Measurements from ENCODE around the gene JUND. TPM values are rescaled to one million over a fixed set of nuclear protein-coding genes. Genes with fewer than 3 reads are reported as not detected.

The JUND gene
- total RNA-seq, 2 donors from 2014 or later = 250 to 607 TPM

DNA sequence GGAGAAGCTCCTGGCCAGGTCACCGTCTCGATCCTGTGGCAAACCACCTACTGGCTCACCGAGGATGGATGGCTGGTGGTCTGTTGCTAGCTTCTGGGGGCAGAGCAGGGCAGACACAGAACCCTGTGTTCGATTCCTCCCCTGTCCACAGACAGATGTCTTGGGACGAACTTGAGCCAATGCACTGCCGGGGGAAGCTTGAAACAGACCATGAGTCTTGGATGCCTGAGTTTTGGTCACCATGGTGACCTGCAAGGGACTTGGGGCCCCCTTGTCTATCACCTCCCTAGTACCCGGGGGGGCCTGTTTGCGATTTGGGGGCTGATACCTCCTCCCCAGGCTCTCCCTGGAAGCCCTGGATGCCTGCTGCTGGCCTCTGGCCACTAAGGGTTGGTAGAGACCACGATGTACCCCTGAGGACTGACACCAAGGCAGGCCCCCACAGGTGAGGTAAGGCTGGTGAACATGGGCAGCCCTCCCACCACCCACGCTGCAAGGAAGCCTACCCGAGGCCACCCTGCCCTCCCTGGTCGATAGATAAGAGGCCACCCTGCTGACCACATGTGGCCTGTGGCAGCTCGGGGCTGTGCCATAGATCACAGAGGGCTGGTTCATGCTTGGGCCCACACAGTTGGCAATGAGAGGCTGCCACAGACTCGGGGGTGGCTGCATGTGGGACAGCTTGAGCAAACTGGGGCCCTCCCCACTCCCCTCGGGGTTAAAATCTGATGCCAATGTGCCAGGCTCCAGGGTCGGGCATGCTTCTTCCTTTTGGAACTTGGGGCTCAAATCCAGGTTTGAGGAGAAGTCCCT lies 17.9 kb downstream of the JUND start:
- ATAC-seq = no peak
- H3K9me3 ChIP-seq = no peaks in the 10 kb centered on the region
- peaks cover 12 to 20% of the 10 kb centered on the region in 2 donors for H3K36me3 ChIP-seq (replicated peaks in 1 of 2; ENCODE audit: insufficient read depth in 1 of 2, low read depth in 2 of 2)
- no peak for TF ChIP-seq POLR2A (IDR thresholded peaks at IDR 0.05)
- TF ChIP-seq, protein P1, sequence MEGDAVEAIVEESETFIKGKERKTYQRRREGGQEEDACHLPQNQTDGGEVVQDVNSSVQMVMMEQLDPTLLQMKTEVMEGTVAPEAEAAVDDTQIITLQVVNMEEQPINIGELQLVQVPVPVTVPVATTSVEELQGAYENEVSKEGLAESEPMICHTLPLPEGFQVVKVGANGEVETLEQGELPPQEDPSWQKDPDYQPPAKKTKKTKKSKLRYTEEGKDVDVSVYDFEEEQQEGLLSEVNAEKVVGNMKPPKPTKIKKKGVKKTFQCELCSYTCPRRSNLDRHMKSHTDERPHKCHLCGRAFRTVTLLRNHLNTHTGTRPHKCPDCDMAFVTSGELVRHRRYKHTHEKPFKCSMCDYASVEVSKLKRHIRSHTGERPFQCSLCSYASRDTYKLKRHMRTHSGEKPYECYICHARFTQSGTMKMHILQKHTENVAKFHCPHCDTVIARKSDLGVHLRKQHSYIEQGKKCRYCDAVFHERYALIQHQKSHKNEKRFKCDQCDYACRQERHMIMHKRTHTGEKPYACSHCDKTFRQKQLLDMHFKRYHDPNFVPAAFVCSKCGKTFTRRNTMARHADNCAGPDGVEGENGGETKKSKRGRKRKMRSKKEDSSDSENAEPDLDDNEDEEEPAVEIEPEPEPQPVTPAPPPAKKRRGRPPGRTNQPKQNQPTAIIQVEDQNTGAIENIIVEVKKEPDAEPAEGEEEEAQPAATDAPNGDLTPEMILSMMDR (IDR thresholded peaks at IDR 0.05) = no peak
- intact Hi-C loops (cut with DNase I) = no loop called here
- no peaks in the 10 kb centered on the region for H3K27me3 ChIP-seq
- WGBS, 2 donors = 84 to 91% methylated on average over 7 to 16 of the region's 16 CpGs
- H3K27ac ChIP-seq = no peak overlapping the region
- DNase-seq = no peak
- H3K4me1 ChIP-seq = no peaks in the 10 kb centered on the region
- no peak overlapping the region for H3K4me3 ChIP-seq

DNA sequence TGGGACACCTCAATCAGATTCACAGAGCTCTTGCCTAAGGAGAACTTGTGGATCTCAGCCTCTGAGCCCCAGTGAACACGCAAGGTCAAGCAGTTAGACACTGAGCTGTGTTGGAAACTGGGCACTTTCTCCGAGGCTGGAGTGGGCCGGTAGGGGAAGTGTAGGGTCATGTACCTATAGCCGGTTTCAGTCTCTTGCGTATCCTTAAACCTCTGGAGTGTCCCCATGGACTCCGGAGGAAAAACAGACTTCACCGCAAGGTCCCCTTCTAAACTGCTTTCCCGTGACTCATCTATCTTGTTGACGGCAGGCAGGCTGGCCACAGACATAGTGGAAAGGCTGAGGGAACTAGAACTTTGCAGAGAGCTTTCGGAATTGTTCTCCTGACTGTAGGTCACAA lies 18.5 kb downstream of the JUND start:
- DNase-seq (no peak), ATAC-seq (no peak)
- H3K9me3 ChIP-seq = no peaks in the 10 kb centered on the region
- TF ChIP-seq, protein P1 (IDR thresholded peaks at IDR 0.05) = no peak
- no peak for TF ChIP-seq POLR2A (IDR thresholded peaks at IDR 0.05)
- H3K4me1 ChIP-seq = no peaks in the 10 kb centered on the region
- H3K36me3 ChIP-seq (replicated peaks in 1 of 2; ENCODE audit: insufficient read depth in 1 of 2, low read depth in 2 of 2) = peaks cover 12 to 20% of the 10 kb centered on the region in 2 donors
- H3K4me3 ChIP-seq = no peak overlapping the region
- intact Hi-C loops (cut with DNase I) = no loop called here
- no peaks in the 10 kb centered on the region for H3K27me3 ChIP-seq
- WGBS, 2 donors = 85 to 94% methylated on average over 3 to 10 of the region's 10 CpGs
- H3K27ac ChIP-seq = no peak overlapping the region

DNA sequence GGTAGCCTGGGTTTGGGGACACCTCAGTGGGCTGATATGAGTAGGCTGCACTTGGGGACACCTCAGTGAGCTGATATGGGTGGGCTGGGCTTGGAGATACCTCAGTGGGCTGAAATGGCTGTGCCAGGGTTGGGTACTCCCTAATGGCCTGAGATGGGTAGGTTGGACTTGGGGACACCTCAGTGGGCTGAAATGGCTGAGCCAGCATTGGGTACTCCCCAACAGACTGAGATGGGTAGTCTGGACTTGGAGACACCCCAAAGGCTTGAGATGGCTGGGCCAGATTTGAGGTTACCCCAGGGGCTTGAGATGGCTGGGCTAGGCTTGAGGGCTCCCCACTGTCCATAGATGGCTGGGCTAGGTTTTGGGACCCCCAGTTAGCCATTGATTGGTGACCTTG lies 19.3 kb downstream of the JUND start:
- no peak overlapping the region for H3K27ac ChIP-seq
- TF ChIP-seq POLR2A (IDR thresholded peaks at IDR 0.05) = no peak
- TF ChIP-seq, protein P1 (IDR thresholded peaks at IDR 0.05) = no peak
- peaks cover 9 to 20% of the 10 kb centered on the region in 2 donors for H3K36me3 ChIP-seq (replicated peaks in 1 of 2; ENCODE audit: insufficient read depth in 1 of 2, low read depth in 2 of 2)
- no peaks in the 10 kb centered on the region for H3K4me1 ChIP-seq
- no peaks in the 10 kb centered on the region for H3K27me3 ChIP-seq
- H3K4me3 ChIP-seq = no peak overlapping the region
- no peak for ATAC-seq
- DNase-seq = no peak
- intact Hi-C loops (cut with DNase I) = no loop called here
- no peaks in the 10 kb centered on the region for H3K9me3 ChIP-seq

DNA sequence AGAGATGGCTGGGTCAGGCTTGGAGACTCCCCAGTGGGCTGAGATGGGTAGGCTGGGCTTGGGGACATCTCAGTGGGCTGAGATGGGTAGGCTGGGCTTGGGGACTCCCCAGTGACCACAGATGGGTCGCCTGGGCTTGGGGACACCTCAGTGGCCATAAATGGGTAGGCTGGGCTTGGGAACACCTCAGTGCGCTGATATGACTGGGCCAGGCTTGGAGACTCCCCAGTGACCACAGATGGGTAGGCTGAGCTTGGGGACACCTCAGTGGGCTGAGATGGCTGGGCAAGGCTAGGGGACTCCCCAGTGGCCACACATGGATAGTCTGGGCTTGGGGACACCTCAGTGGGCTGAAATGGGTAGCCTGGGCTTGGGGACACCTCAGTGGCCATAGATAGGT lies 19.9 kb downstream of the JUND start:
- no peak for TF ChIP-seq POLR2A (IDR thresholded peaks at IDR 0.05)
- TF ChIP-seq, protein P1 (IDR thresholded peaks at IDR 0.05) = no peak
- no peak for ATAC-seq
- Histone ChIP-seq H3K27ac (no peak overlapping the region), H3K4me3 (no peak overlapping the region), H3K27me3 (no peaks in the 10 kb centered on the region), H3K36me3 (replicated peaks in 1 of 2; ENCODE audit: insufficient read depth in 1 of 2, low read depth in 2 of 2) (peaks cover 3 to 14% of the 10 kb centered on the region in 2 donors), H3K4me1 (no peaks in the 10 kb centered on the region), H3K9me3 (no peaks in the 10 kb centered on the region)
- 96 to 100% methylated on average over 1 to 2 of the region's 2 CpGs for WGBS, 2 donors
- intact Hi-C loops (cut with DNase I) = no loop called here
- no peak for DNase-seq

DNA sequence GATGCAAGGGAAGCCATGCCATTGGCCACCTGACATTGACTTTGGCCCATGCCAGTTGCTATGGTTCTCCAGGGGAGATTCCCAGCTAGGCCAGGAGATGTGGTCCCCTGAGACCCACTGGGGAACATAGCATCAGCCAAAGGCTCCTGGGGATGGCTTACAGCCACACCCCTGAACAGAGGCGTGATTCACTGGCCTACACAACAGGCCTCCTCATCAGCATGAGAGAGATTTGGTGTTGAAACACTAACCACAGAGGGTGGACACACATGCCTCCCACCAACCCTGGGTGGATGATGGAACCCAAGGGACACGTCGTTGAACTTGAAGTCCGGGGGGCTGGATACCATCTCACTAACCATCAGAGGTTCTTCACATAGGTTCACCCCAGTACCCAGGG lies 21.5 kb downstream of the JUND start:
- no peak for DNase-seq
- ATAC-seq = no peak
- Histone ChIP-seq H3K9me3 (no peaks in the 10 kb centered on the region), H3K4me1 (peaks cover 8% of the 10 kb centered on the region), H3K27me3 (no peaks in the 10 kb centered on the region), H3K36me3 (replicated peaks in 1 of 2; ENCODE audit: insufficient read depth in 1 of 2, low read depth in 2 of 2) (peaks cover 0 to 4% of the 10 kb centered on the region in 2 donors), H3K27ac (no peak overlapping the region), H3K4me3 (no peak overlapping the region)
- intact Hi-C loops (cut with DNase I) = no loop called here
- WGBS, 2 donors = 87% methylated on average over 4 of the region's 4 CpGs; no CpG with 5 or more reads in 1 of the 2 donors
- TF ChIP-seq, protein P1 (IDR thresholded peaks at IDR 0.05) = no peak
- no peak for TF ChIP-seq POLR2A (IDR thresholded peaks at IDR 0.05)
